Astrocyte (in vitro differentiated cells and primary cell): ENCODE results near the gene CAPS. TPM values are rescaled to one million over a fixed set of nuclear protein-coding genes. Genes with fewer than 3 reads are reported as not detected.
"Not testable (repeated sequence)": the region's sequence is repeated elsewhere in the genome, so short reads cannot be mapped to it uniquely, and the experiment has no call there.

Experiments
- DNase-seq: peaks from one replicate; pipeline ENCODE4 v3.0.0-alpha.2; 2010; ENCODE audit warnings: low read depth
- FAIRE-seq: peaks from 2 replicates; lab custom pipeline; 2011; peaks lifted over from hg19 to GRCh38; lab: Jason Lieb, UNC
- H2AFZ ChIP-seq: 2 replicates; pipeline ENCODE4 v1.6.0; 2012; ENCODE audit warnings: low read depth, low read length, inconsistent platforms
- H3K27ac ChIP-seq: 2 replicates; pipeline ENCODE4 v1.5.1; 2011; ENCODE audit warnings: low read depth, low read length, inconsistent platforms
- H3K27me3 ChIP-seq: 2 replicates; pipeline ENCODE4 v1.6.0; 2011; ENCODE audit warnings: low read length, inconsistent platforms; ENCODE audit not compliant: insufficient read depth
- H3K36me3 ChIP-seq: 2 replicates; pipeline ENCODE4 v1.5.1; 2011; ENCODE audit warnings: low read length, inconsistent platforms; ENCODE audit not compliant: insufficient read depth
- H3K4me1 ChIP-seq: 2 replicates; pipeline ENCODE4 v1.5.1; 2011; ENCODE audit warnings: low read length, inconsistent platforms; ENCODE audit not compliant: insufficient read depth
- H3K4me2 ChIP-seq: 2 replicates; pipeline ENCODE4 v1.6.0; 2012; ENCODE audit warnings: low read length, inconsistent platforms
- H3K4me3 ChIP-seq: 2 replicates; pipeline ENCODE4 v1.5.1; 2011; ENCODE audit warnings: low read depth, mild to moderate bottlenecking, low read length, inconsistent platforms; ENCODE audit not compliant: insufficient read depth
- H3K79me2 ChIP-seq: 2 replicates; pipeline ENCODE4 v1.6.0; 2012; ENCODE audit warnings: mild to moderate bottlenecking, low read length, inconsistent platforms; ENCODE audit not compliant: insufficient read depth
- H3K9ac ChIP-seq: 2 replicates; pipeline ENCODE4 v1.6.0; 2012; ENCODE audit warnings: mild to moderate bottlenecking, low read length, inconsistent platforms
- H3K9me3 ChIP-seq: 2 replicates; pipeline ENCODE4 v1.5.1; 2012; ENCODE audit warnings: low read depth, mild to moderate bottlenecking, low read length, inconsistent platforms; ENCODE audit not compliant: insufficient read depth
- H4K20me1 ChIP-seq: 2 replicates; pipeline ENCODE4 v1.6.0; 2012; ENCODE audit warnings: low read length, inconsistent platforms; ENCODE audit not compliant: insufficient read depth
- H3K27ac Mint-ChIP-seq: one replicate; pipeline ENCODE4 v1.8.0; 2021; ENCODE audit warnings: mild to moderate bottlenecking, mixed read lengths; ENCODE audit not compliant: unreplicated experiment
- H3K27me3 Mint-ChIP-seq: one replicate; pipeline ENCODE4 v1.8.0; 2021; ENCODE audit warnings: low read depth, mixed read lengths; ENCODE audit not compliant: unreplicated experiment
- H3K36me3 Mint-ChIP-seq: one replicate; pipeline ENCODE4 v1.8.0; 2021; ENCODE audit warnings: low read depth, mixed read lengths; ENCODE audit not compliant: unreplicated experiment
- H3K4me1 Mint-ChIP-seq: one replicate; pipeline ENCODE4 v1.8.0; 2021; ENCODE audit warnings: low read depth, mixed read lengths; ENCODE audit not compliant: unreplicated experiment
- H3K4me3 Mint-ChIP-seq: one replicate; pipeline ENCODE4 v1.8.0; 2021; ENCODE audit warnings: mild to moderate bottlenecking, moderate library complexity, mixed read lengths; ENCODE audit not compliant: unreplicated experiment
- H3K9me3 Mint-ChIP-seq: one replicate; pipeline ENCODE4 v1.8.0; 2021; ENCODE audit warnings: mild to moderate bottlenecking, mixed read lengths; ENCODE audit not compliant: unreplicated experiment
- CTCF ChIP-seq: IDR thresholded peaks from 2 replicates; pipeline ENCODE4 v1.5.1; 2011; ENCODE audit warnings: low read depth, mild to moderate bottlenecking, inconsistent platforms, low read length, moderate library complexity; ENCODE audit not compliant: insufficient read depth
- EZH2 ChIP-seq: IDR thresholded peaks from 2 replicates; pipeline ENCODE4 v1.6.1; 2012; ENCODE audit warnings: mild to moderate bottlenecking, low read length, inconsistent platforms; ENCODE audit not compliant: insufficient read depth
- total RNA-seq: library from RNA; stranded (reverse); gene quantifications from 2 replicates; pipeline ENCODE4 v1.2.1, GENCODE V29; 2021

Gene CAPS
- total RNA-seq, 1 donor from 2014 or later: 6.2 TPM

- Mint-ChIP-seq H3K36me3 (peaks cover 2% of the 10 kb centered on the region), H3K4me1 (peaks cover 9% of the 10 kb centered on the region), H3K4me3 (no peak overlapping the region), H3K9me3 (peaks cover 4% of the 10 kb centered on the region), H3K27me3 (peaks cover 8% of the 10 kb centered on the region), H3K27ac (no peak overlapping the region)
- no peak for DNase-seq
- Histone ChIP-seq H3K4me2 (no peak overlapping the region), H3K79me2 (no peaks in the 10 kb centered on the region), H3K9me3 (no peaks in the 10 kb centered on the region), H4K20me1 (no peaks in the 10 kb centered on the region), H3K9ac (no peak overlapping the region), H3K4me1 (peaks cover 7% of the 10 kb centered on the region), H3K36me3 (no peaks in the 10 kb centered on the region), H3K4me3 (no peak overlapping the region), H3K27ac (no peak overlapping the region), H3K27me3 (peaks cover 3% of the 10 kb centered on the region), H2AFZ (no peak overlapping the region)
- TF ChIP-seq EZH2 (no peak), CTCF (no peak)
- FAIRE-seq: no peak
Measured at GRCh38 chr19:5881543-5882299, 32.3 kb upstream of the CAPS start.

- Mint-ChIP-seq H3K36me3 (peaks cover 2% of the 10 kb centered on the region), H3K27ac (no peak overlapping the region), H3K9me3 (peaks cover 4% of the 10 kb centered on the region), H3K27me3 (peaks cover 9% of the 10 kb centered on the region), H3K4me1 (peaks cover 9% of the 10 kb centered on the region), H3K4me3 (no peak overlapping the region)
- no peak overlapping the region for H3K27ac ChIP-seq
- FAIRE-seq (no peak), DNase-seq (no peak)
- H3K4me2 ChIP-seq: no peak overlapping the region
- H3K27me3 ChIP-seq: peaks cover 3% of the 10 kb centered on the region
- no peak overlapping the region for H3K9ac ChIP-seq
- TF ChIP-seq EZH2 (no peak), CTCF (no peak)
- no peaks in the 10 kb centered on the region for H4K20me1 ChIP-seq
- H3K9me3 ChIP-seq: no peaks in the 10 kb centered on the region
- H3K79me2 ChIP-seq: no peaks in the 10 kb centered on the region
- H3K4me1 ChIP-seq: peaks cover 7% of the 10 kb centered on the region
- no peak overlapping the region for H3K4me3 ChIP-seq
- H2AFZ ChIP-seq: no peak overlapping the region
- H3K36me3 ChIP-seq: no peaks in the 10 kb centered on the region
Measured at GRCh38 chr19:5882421-5882968, 31.6 kb upstream of the CAPS start.

GRCh38 chr19:5883157-5883873 lies 30.7 kb upstream of the CAPS start:
- not testable (repeated sequence) for H3K79me2 ChIP-seq, H3K36me3 ChIP-seq, H3K27me3 ChIP-seq, H3K36me3 Mint-ChIP-seq, H3K4me1 ChIP-seq, DNase-seq, H3K27ac ChIP-seq, H3K9me3 Mint-ChIP-seq, H3K4me3 ChIP-seq, H2AFZ ChIP-seq, H3K4me1 Mint-ChIP-seq, H3K9me3 ChIP-seq, H3K4me3 Mint-ChIP-seq, H3K27me3 Mint-ChIP-seq, H4K20me1 ChIP-seq, H3K9ac ChIP-seq, FAIRE-seq, H3K27ac Mint-ChIP-seq, H3K4me2 ChIP-seq

- H3K27ac ChIP-seq, H3K9me3 Mint-ChIP-seq, H4K20me1 ChIP-seq, H3K79me2 ChIP-seq, H3K36me3 ChIP-seq, H3K27me3 ChIP-seq, DNase-seq, H3K4me1 ChIP-seq, H3K4me2 ChIP-seq, FAIRE-seq, H3K4me1 Mint-ChIP-seq, H3K27me3 Mint-ChIP-seq, H3K4me3 Mint-ChIP-seq, H2AFZ ChIP-seq, H3K9me3 ChIP-seq, H3K27ac Mint-ChIP-seq, H3K4me3 ChIP-seq, H3K36me3 Mint-ChIP-seq, H3K9ac ChIP-seq: not testable (repeated sequence)
Measured at GRCh38 chr19:5884065-5884811, 29.8 kb upstream of the CAPS start.
